GM12872 (cell line): ENCODE measurements around the gene DMAC2L.

Source experiments
- TF ChIP-seq, protein P1 (sequence below): IDR thresholded peaks from 3 replicates; pipeline ENCODE4 v1.5.1; 2011; ENCODE audit warnings: low read depth, mild to moderate bottlenecking, low read length, moderate library complexity; ENCODE audit not compliant: insufficient read depth

The DMAC2L gene

DNA sequence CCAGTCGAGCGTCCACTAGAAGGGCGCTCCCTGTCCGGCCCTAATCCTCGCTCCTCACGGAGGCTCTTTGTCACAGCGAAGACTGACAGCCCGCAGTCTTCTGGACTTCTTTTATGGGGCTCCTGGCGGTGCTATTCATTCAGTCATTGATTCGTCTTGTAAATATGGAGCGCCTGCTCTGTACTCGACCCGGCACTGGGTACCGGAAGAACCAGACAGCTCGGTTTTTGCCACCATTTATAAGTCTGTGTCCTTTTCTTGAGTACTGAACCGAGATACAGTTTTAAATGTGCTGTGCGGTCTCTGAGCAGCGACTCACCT, 570 bp downstream of the DMAC2L start:
- TF ChIP-seq, protein P1, sequence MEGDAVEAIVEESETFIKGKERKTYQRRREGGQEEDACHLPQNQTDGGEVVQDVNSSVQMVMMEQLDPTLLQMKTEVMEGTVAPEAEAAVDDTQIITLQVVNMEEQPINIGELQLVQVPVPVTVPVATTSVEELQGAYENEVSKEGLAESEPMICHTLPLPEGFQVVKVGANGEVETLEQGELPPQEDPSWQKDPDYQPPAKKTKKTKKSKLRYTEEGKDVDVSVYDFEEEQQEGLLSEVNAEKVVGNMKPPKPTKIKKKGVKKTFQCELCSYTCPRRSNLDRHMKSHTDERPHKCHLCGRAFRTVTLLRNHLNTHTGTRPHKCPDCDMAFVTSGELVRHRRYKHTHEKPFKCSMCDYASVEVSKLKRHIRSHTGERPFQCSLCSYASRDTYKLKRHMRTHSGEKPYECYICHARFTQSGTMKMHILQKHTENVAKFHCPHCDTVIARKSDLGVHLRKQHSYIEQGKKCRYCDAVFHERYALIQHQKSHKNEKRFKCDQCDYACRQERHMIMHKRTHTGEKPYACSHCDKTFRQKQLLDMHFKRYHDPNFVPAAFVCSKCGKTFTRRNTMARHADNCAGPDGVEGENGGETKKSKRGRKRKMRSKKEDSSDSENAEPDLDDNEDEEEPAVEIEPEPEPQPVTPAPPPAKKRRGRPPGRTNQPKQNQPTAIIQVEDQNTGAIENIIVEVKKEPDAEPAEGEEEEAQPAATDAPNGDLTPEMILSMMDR = no peak

DNA sequence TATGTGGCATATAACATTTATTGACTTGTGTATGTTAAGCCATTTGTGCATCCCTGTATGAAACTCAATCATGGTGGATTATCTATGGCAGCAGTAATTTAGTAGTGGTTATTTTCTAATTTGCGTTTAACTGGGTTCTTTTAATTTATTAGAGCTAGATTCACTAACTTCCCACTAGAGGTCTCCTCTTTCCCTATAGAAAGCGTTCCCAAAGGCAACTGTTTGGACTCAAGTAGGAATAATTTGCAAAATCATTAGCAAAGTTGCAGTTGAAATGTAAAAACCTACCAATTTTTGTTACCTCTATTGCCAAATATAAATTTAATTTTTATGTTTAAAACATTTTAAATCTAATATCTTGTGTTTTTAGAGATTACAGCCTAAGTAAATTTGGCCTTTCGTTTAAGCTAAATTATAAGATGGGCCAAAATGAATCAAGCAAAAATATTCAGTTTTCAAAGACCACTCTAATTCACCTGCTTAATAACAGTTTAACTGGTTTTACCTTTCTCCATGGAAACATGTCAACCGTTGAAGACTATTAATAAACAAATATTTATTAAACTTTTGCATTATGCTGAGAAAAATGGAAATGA, 6.0 kb downstream of the DMAC2L start:
- TF ChIP-seq, protein P1 = peak; percentile 58

DNA sequence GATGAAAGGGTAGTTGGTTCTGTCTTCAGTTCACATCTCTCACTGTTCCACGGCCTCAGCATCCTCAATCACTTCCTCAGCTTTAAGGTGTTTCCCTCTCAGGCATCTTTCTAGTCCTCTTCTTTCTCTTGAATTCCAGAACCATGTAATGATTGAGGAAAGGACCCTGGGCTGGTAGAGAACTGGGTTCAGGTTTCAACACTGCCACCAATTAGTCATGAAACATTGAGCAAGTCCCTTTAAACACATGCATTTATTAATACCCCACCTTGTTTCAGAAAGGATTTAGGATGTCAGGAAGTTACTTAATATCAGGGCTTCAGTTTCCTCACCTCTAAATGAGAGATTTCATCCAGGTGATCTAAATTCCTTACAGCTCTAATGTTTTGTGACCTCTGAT, 7.2 kb downstream of the DMAC2L start:
- TF ChIP-seq, protein P1 = no peak

DNA sequence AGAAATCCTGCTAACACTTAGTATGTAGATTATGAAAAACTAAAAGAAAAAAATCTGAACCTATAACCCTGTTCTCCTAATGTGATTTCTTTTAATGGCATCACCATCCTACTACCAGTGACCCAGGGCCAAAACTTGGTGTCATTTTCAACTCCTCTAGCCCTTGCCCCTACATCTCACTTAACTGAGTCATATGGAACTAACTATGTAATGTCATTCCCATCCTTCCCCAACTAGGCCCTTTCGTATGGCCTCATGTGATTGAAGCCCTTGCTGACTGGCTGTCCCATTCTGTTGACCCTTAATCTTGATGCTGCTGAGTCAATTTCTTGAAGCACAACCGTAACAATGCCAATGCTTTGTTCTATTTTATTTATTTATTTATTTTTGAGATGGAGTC, 7.6 kb downstream of the DMAC2L start:
- TF ChIP-seq, protein P1 = no peak

DNA sequence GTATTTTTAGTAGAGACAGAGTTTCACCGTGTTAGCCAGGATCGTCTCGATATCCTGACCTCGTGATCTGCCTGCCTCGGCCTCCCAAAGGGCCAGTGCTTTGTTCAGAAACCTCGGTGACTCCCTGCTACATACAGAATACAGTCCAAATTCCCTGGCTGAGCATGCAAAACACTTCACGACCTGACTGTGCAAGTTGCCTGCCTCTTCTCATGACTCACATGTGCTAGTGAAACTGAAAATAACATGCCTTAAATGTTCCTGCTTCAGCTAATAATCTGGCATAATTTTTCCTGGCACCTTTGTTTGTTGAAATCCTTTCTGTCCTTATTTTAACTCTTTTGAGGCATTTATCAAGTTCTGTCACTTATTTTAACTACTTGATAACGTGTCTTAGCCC, 8.2 kb downstream of the DMAC2L start:
- TF ChIP-seq, protein P1 = no peak

DNA sequence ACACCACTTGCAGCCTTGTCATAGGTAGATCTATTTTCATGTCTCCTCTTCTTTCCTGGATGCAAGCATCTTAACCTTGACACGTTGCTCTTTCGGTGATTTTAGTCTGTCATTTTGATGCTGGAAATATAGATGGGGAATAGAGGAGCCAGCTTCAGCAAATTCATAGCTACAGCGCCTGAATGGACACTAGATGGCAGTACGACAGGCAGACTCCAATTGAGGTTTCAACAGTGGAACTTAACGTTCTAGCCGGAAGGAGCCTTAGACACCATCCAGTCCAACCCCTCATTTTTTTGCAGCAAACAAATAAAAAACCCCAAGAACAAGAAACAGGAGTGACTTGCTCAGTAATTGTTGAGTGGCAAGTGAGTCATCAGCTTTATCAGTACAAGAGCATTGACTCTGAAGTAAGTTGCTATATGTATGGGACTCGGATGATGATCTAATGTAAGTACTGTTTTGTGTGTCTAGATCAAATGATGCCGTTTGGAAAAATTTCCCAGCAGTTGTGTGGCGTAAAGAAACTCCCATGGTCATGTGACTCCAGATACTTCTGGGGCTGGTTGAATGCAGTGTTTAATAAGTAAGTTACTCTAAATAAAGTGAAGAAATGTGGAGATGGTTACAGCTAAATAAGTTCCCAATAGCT, 9.0 kb downstream of the DMAC2L start:
- TF ChIP-seq, protein P1 = peak; percentile 91

DNA sequence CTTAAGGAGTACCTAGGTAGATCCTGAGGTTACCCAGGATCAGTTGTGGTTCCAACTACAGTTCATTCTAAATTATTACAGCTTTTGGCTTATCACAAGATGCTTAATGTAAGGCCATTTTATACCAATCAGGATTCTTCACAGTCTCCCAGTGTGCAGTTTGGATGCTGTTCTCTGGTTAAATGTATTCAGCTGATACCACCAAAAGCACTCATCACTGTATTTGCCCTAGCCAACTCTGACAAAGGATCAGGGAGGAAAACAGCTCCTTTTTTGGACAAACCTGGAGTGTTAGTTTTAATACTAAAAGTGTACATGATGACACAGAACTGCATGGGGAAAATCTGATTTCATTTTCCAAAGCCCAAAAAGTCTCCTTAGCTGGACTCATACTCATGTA, 19.5 kb downstream of the DMAC2L start:
- TF ChIP-seq, protein P1 = no peak

DNA sequence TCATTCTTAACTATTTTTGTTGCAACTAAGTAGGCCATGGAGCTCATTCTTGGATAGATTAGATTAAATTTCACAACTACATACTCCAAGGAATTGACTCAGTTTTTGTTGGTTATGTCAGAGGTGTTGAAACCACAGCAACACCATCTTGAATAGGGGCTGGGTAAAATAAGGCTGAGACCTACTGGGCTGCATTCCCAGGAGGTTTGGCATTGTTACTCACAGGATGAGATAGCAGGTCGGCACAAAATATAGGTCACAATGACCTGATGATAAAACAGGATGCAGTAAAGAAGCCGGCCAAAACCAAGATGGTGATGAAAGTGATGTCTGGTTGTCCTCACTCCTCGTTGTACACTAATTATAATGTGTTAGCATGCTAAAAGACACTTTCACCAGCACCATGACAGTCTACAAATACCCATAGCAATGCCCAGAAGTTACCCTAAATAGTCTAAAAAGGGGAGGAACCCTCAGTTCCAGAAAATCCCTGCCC, 20.9 kb downstream of the DMAC2L start:
- TF ChIP-seq, protein P1 = no peak
